Measurements from ENCODE around the gene SPCS1. TPM values are rescaled to one million over a fixed set of nuclear protein-coding genes. Genes with fewer than 3 reads are reported as not detected.

The SPCS1 gene
- polyA plus RNA-seq, 1 donor (not counting 4 experiments of a cell fraction or from before 2014, with no cell fraction given), result 140 TPM

- Histone ChIP-seq H2AFZ (ENCODE audit: control insufficient read depth, low read length) (no peak overlapping the region), H3K9me3 (ENCODE audit: control insufficient read depth, low read depth, low read length) (no peaks in the 10 kb centered on the region), H3K9me1 (ENCODE audit: control insufficient read depth, extremely low read depth, insufficient read depth, low read length) (no peaks in the 10 kb centered on the region), H3K36me3 (ENCODE audit: control insufficient read depth in 2 of 2, extremely low read depth in 1 of 2, insufficient read depth in 2 of 2, low read length in 2 of 2) (peaks cover 27 to 35% of the 10 kb centered on the region in 2 experiments), H3K4me1 (ENCODE audit: control insufficient read depth, extremely low read depth, insufficient read depth, low read length) (no peaks in the 10 kb centered on the region), H3K4me3 (ENCODE audit: control insufficient read depth in 2 of 3, extremely low read depth in 1 of 3, insufficient read depth in 2 of 3, low read depth in 1 of 3, low read length in 3 of 3) (no peak overlapping the region), H3K27ac (ENCODE audit: control insufficient read depth, insufficient read depth, low read length) (no peak overlapping the region), H3K27me3 (ENCODE audit: control insufficient read depth, extremely low read depth, insufficient read depth, low read length) (no peaks in the 10 kb centered on the region), H3K79me2 (ENCODE audit: control insufficient read depth, insufficient read depth, low read length) (peaks cover 6% of the 10 kb centered on the region), H3K9ac (ENCODE audit: control insufficient read depth, extremely low read depth, insufficient read depth, low read length) (no peak overlapping the region), H3K4me2 (ENCODE audit: control insufficient read depth, extremely low read depth, insufficient read depth, low read depth, low read length) (no peak overlapping the region), H4K20me1 (ENCODE audit: control insufficient read depth, extremely low read depth, insufficient read depth, low read length) (peaks cover 5% of the 10 kb centered on the region)
- dilution Hi-C loops (cut with MboI; ENCODE audit: extremely low pct_ligation_motif_present, low sequenced_read_pairs), result no loop called here
- DNase-seq (ENCODE audit: low read depth, low spot score), result no peak
- TF ChIP-seq CTCF (optimal IDR thresholded peaks at IDR 0.05 in 1 of 3, IDR thresholded peaks at IDR 0.05 in 1 of 3, conservative IDR thresholded peaks at IDR 0.05 in 1 of 3; ENCODE audit: extremely low read depth in 1 of 3, insufficient read depth in 2 of 3, low read length in 3 of 3) (no peak), EZH2 (IDR thresholded peaks at IDR 0.05; ENCODE audit: low read length) (no peak)
- FAIRE-seq, result no peak
These were observed 8.9 kb upstream of the SPCS1 start for GRCh38 chr3:52696830-52697631.

GRCh38 chr3:52697632-52697965, 8.3 kb upstream of the SPCS1 start:
- Histone ChIP-seq H3K4me1 (ENCODE audit: control insufficient read depth, extremely low read depth, insufficient read depth, low read length) (no peaks in the 10 kb centered on the region), H3K27ac (ENCODE audit: control insufficient read depth, insufficient read depth, low read length) (no peak overlapping the region), H2AFZ (ENCODE audit: control insufficient read depth, low read length) (no peak overlapping the region), H3K9ac (ENCODE audit: control insufficient read depth, extremely low read depth, insufficient read depth, low read length) (no peak overlapping the region), H3K9me1 (ENCODE audit: control insufficient read depth, extremely low read depth, insufficient read depth, low read length) (no peaks in the 10 kb centered on the region), H3K27me3 (ENCODE audit: control insufficient read depth, extremely low read depth, insufficient read depth, low read length) (no peaks in the 10 kb centered on the region), H3K4me2 (ENCODE audit: control insufficient read depth, extremely low read depth, insufficient read depth, low read depth, low read length) (no peak overlapping the region), H3K36me3 (ENCODE audit: control insufficient read depth in 2 of 2, extremely low read depth in 1 of 2, insufficient read depth in 2 of 2, low read length in 2 of 2) (peaks cover 23 to 32% of the 10 kb centered on the region in 2 experiments), H3K4me3 (ENCODE audit: control insufficient read depth in 2 of 3, extremely low read depth in 1 of 3, insufficient read depth in 2 of 3, low read depth in 1 of 3, low read length in 3 of 3) (no peak overlapping the region), H3K79me2 (ENCODE audit: control insufficient read depth, insufficient read depth, low read length) (peaks cover 12% of the 10 kb centered on the region), H4K20me1 (ENCODE audit: control insufficient read depth, extremely low read depth, insufficient read depth, low read length) (peaks cover 5% of the 10 kb centered on the region), H3K9me3 (ENCODE audit: control insufficient read depth, low read depth, low read length) (no peaks in the 10 kb centered on the region)
- TF ChIP-seq CTCF (optimal IDR thresholded peaks at IDR 0.05 in 1 of 3, IDR thresholded peaks at IDR 0.05 in 1 of 3, conservative IDR thresholded peaks at IDR 0.05 in 1 of 3; ENCODE audit: extremely low read depth in 1 of 3, insufficient read depth in 2 of 3, low read length in 3 of 3) (no peak), EZH2 (IDR thresholded peaks at IDR 0.05; ENCODE audit: low read length) (no peak)
- FAIRE-seq (no peak), DNase-seq (ENCODE audit: low read depth, low spot score) (no peak)
- dilution Hi-C loops (cut with MboI; ENCODE audit: extremely low pct_ligation_motif_present, low sequenced_read_pairs), result no loop called here

Measured in keratinocyte (primary cell).